Measurements from ENCODE around the gene TNS1. TPM values are rescaled to one million over a fixed set of nuclear protein-coding genes. Genes with fewer than 3 reads are reported as not detected.

Gene TNS1
- total and polyA plus RNA-seq, 9 of the 15 experiments (the other 6 are each of a cell fraction or from before 2014, with no cell fraction given), result 0.13 to 2.7 (median 0.77) TPM

DNA sequence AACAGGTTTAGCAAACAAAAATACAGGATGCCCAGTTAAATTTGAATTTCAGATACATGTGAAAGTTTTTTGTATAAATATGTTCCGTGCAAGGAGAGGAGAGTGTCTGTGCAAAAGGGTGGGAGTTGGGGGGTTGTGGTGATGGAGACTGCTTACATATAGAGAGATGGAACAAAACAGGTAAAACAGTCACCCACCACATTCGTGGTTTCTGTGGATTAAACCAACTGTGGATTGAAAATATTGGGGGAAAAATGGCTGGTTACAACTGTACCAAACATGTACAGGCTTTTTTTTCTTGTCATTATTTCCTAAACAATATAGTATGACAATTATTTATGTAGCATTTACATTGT is 245.7 kb downstream of the TNS1 start:
- Histone ChIP-seq H3K36me3 (ENCODE audit: control insufficient read depth, insufficient read depth, low read length) (no peaks in the 10 kb centered on the region), H4K20me1 (replicated peaks; ENCODE audit: control insufficient read depth, insufficient read depth, low read length) (no peaks in the 10 kb centered on the region), H3K4me2 (ENCODE audit: insufficient read depth, low read length) (no peak overlapping the region), H2AFZ (ENCODE audit: low read depth, low read length) (no peak overlapping the region), H3K9ac (ENCODE audit: insufficient read depth in 1 of 2, low read depth in 2 of 2, low read length in 2 of 2) (no peak overlapping the region), H3K27me3 (ENCODE audit: control insufficient read depth in 2 of 2, insufficient read depth in 2 of 2, low read length in 2 of 2) (peaks cover 0 to 10% of the 10 kb centered on the region in 2 experiments; a peak in 1 of 5 replicates), H3K79me2 (ENCODE audit: control insufficient read depth, insufficient read depth, low read length) (no peaks in the 10 kb centered on the region), H3K9me3 (replicated peaks; ENCODE audit: control insufficient read depth, insufficient read depth, low read depth, low read length) (no peaks in the 10 kb centered on the region), H3K4me3 (no peak overlapping the region), H3K9me1 (ENCODE audit: control insufficient read depth, insufficient read depth, low read length) (no peaks in the 10 kb centered on the region), H3K27ac (ENCODE audit: extremely low read depth, low read depth, low read length) (no peak overlapping the region), H3K4me1 (replicated peaks in 1 of 2; ENCODE audit: control insufficient read depth in 2 of 2, insufficient read depth in 2 of 2, low read length in 2 of 2) (peaks cover 0 to 6% of the 10 kb centered on the region in 2 experiments; a peak in 2 of 5 replicates)
- ChIA-PET POLR2A (interaction anchor here (0.6 kb wide), 1 partner anchor 1720 kb away, joined by 3 read pairs; no protein-coding TSS in a partner anchor), CTCF (ENCODE audit: low intra/inter-chr PET ratio) (no interaction called here)
- in situ Hi-C loops (cut with MboI) (no loop called here), intact Hi-C loops (cut with micrococcal nuclease) (loop anchor here (10.0 kb wide), 1 partner anchor 102 kb away; no protein-coding TSS in a partner anchor)
- BruUV-seq (replicated peaks), result no TSS peak
- WGBS (ENCODE audit: insufficient coverage, low coverage, missing lambda C conversion rate), result 0% methylated on average over 2 of the region's 2 CpGs
- TF ChIP-seq ZNF639 (CRISPR knock-in tag; conservative IDR thresholded peaks at IDR 0.05 in 1 of 2, IDR thresholded peaks at IDR 0.05 in 1 of 2), result no peak
- TF ChIP-seq PTRF (tag; IDR thresholded peaks at IDR 0.05), result no peak
- no peak for TF ChIP-seq DDX20 (tag; IDR thresholded peaks at IDR 0.05; ENCODE audit: low read depth)
- no peak for TF ChIP-seq HDAC6 (IDR thresholded peaks at IDR 0.05; ENCODE audit: low read depth, low read length)
- TF ChIP-seq ZBED1 (IDR thresholded peaks at IDR 0.05), result no peak
- TF ChIP-seq BACH1 (tag; IDR thresholded peaks at IDR 0.05), result no peak
- TF ChIP-seq, protein P1, sequence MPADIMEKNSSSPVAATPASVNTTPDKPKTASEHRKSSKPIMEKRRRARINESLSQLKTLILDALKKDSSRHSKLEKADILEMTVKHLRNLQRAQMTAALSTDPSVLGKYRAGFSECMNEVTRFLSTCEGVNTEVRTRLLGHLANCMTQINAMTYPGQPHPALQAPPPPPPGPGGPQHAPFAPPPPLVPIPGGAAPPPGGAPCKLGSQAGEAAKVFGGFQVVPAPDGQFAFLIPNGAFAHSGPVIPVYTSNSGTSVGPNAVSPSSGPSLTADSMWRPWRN (IDR thresholded peaks at IDR 0.05; ENCODE audit: low read depth), result no peak
- TF ChIP-seq, protein P2, sequence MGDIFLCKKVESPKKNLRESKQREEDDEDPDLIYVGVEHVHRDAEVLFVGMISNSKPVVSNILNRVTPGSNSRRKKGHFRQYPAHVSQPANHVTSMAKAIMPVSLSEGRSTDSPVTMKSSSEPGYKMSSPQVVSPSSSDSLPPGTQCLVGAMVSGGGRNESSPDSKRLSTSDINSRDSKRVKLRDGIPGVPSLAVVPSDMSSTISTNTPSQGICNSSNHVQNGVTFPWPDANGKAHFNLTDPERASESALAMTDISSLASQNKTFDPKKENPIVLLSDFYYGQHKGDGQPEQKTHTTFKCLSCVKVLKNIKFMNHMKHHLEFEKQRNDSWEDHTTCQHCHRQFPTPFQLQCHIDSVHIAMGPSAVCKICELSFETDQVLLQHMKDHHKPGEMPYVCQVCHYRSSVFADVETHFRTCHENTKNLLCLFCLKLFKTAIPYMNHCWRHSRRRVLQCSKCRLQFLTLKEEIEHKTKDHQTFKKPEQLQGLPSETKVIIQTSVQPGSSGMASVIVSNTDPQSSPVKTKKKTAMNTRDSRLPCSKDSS (IDR thresholded peaks at IDR 0.05; ENCODE audit: low read depth, partially characterized antibody), result no peak
- TF ChIP-seq MTF1 (CRISPR knock-in tag; IDR thresholded peaks at IDR 0.05; ENCODE audit: borderline replicate concordance), result no peak
- TF ChIP-seq, protein P3, sequence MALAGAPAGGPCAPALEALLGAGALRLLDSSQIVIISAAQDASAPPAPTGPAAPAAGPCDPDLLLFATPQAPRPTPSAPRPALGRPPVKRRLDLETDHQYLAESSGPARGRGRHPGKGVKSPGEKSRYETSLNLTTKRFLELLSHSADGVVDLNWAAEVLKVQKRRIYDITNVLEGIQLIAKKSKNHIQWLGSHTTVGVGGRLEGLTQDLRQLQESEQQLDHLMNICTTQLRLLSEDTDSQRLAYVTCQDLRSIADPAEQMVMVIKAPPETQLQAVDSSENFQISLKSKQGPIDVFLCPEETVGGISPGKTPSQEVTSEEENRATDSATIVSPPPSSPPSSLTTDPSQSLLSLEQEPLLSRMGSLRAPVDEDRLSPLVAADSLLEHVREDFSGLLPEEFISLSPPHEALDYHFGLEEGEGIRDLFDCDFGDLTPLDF (CRISPR knock-in tag; IDR thresholded peaks at IDR 0.05), result no peak
- TF ChIP-seq ZBTB1 (CRISPR knock-in tag; IDR thresholded peaks at IDR 0.05; ENCODE audit: borderline replicate concordance, low read depth), result no peak
- TF ChIP-seq ZNF551 (CRISPR knock-in tag; IDR thresholded peaks at IDR 0.05), result no peak
- no peak for TF ChIP-seq ZNF347 (CRISPR knock-in tag; IDR thresholded peaks at IDR 0.05; ENCODE audit: low read depth)
- TF ChIP-seq PTBP1 (IDR thresholded peaks at IDR 0.05; ENCODE audit: low read depth, low read length), result no peak
- TF ChIP-seq FOS (IDR thresholded peaks at IDR 0.05; ENCODE audit: extremely low read depth, insufficient read length), result no peak
- no peak for TF ChIP-seq SRF (CRISPR knock-in tag; IDR thresholded peaks at IDR 0.05)
- no peak for TF ChIP-seq BCL6 (CRISPR knock-in tag; IDR thresholded peaks at IDR 0.05)
- DNase-seq (ENCODE audit: extremely low read depth in 1 of 4, low spot score in 3 of 4) (no peak), ATAC-seq (no peak), FAIRE-seq (no peak)

Measured in K562 (cell line).